Measurements from ENCODE around the gene ATP8A2.
"Not testable (repeated sequence)": the region's sequence is repeated elsewhere in the genome, so short reads cannot be mapped to it uniquely, and the experiment has no call there.

The ATP8A2 gene

GRCh38 chr13:25821776-25822175 lies 450.0 kb downstream of the ATP8A2 start:
- DNase-seq, result no peak

GRCh38 chr13:25827221-25827620 lies 455.4 kb downstream of the ATP8A2 start:
- DNase-seq, result not testable (repeated sequence)

- no peak for DNase-seq
Measured at GRCh38 chr13:25827831-25828465, 456.2 kb downstream of the ATP8A2 start.

GRCh38 chr13:25833761-25834160 lies 462.0 kb downstream of the ATP8A2 start:
- no peak for DNase-seq

GRCh38 chr13:25836574-25837336 lies 465.0 kb downstream of the ATP8A2 start:
- DNase-seq, result no peak

- DNase-seq, result no peak
Measured at GRCh38 chr13:25839371-25839770, 467.6 kb downstream of the ATP8A2 start.

GRCh38 chr13:25840261-25840660 lies 468.5 kb downstream of the ATP8A2 start:
- no peak for DNase-seq

GRCh38 chr13:25840931-25841330 lies 469.2 kb downstream of the ATP8A2 start:
- DNase-seq, result no peak

GRCh38 chr13:25843692-25844091 lies 471.9 kb downstream of the ATP8A2 start:
- DNase-seq, result no peak

GRCh38 chr13:25844559-25845434 lies 473.0 kb downstream of the ATP8A2 start:
- DNase-seq, result no peak

GRCh38 chr13:25846222-25846984 lies 474.6 kb downstream of the ATP8A2 start:
- DNase-seq, result no peak

- no peak for DNase-seq
Measured at GRCh38 chr13:25847145-25847544, 475.4 kb downstream of the ATP8A2 start.

- DNase-seq, result no peak
Measured at GRCh38 chr13:25847635-25848626, 476.2 kb downstream of the ATP8A2 start.

GRCh38 chr13:25848812-25849745 lies 477.3 kb downstream of the ATP8A2 start:
- no peak for DNase-seq

GRCh38 chr13:25857830-25858229 lies 486.1 kb downstream of the ATP8A2 start:
- DNase-seq, result no peak

GRCh38 chr13:25859528-25859927 lies 487.8 kb downstream of the ATP8A2 start:
- no peak for DNase-seq

- DNase-seq, result no peak
Measured at GRCh38 chr13:25860265-25860664, 488.5 kb downstream of the ATP8A2 start.

- no peak for DNase-seq
Measured at GRCh38 chr13:25860862-25861261, 489.1 kb downstream of the ATP8A2 start.

- no peak for DNase-seq
Measured at GRCh38 chr13:25862156-25862555, 490.4 kb downstream of the ATP8A2 start.

- peak; percentile 39 for DNase-seq
Measured at GRCh38 chr13:25864116-25864515, 492.3 kb downstream of the ATP8A2 start.
